CD4-positive, alpha-beta T cell treated with Interferon gamma for 1 hour (primary cell): ENCODE data around the gene SKP1.
"Not testable (repeated sequence)": the region's sequence is repeated elsewhere in the genome, so short reads cannot be mapped to it uniquely, and the experiment has no call there.

Source experiments
- DNase-seq: peaks from one replicate; pipeline ENCODE4 v3.0.0-alpha.2; 2020

SKP1 gene

GRCh38 chr5:134176511-134177368 is at the start of gene SKP1:
Gene SKP1 (minus strand): TSS chr5:134176950. CDS start chr5:134174022, 2,928 bp downstream.
- peak; percentile 85 for DNase-seq

- peak; percentile 99 for DNase-seq
Observed at GRCh38 chr5:134225780-134226440, 49.2 kb upstream of the SKP1 start, which contains the start of gene PPP2CA. Gene PPP2CA (minus strand): TSS chr5:134226073. CDS start chr5:134225861, 212 bp downstream.

GRCh38 chr5:134224888-134225779 is 48.4 kb upstream of the SKP1 start:
- peak; percentile 66 for DNase-seq

- no peak for DNase-seq
Observed at GRCh38 chr5:134223406-134224248, 46.9 kb upstream of the SKP1 start.

- not testable (repeated sequence) for DNase-seq
Observed at GRCh38 chr5:134221690-134222089, 44.9 kb upstream of the SKP1 start.

- no peak for DNase-seq
Observed at GRCh38 chr5:134215757-134216156, 39.0 kb upstream of the SKP1 start.

- not testable (repeated sequence) for DNase-seq
Observed at GRCh38 chr5:134211263-134212031, 34.7 kb upstream of the SKP1 start.

GRCh38 chr5:134209477-134210245 is 32.9 kb upstream of the SKP1 start:
- no peak for DNase-seq

- DNase-seq, result no peak
Observed at GRCh38 chr5:134207696-134208095, 30.9 kb upstream of the SKP1 start.

GRCh38 chr5:134206627-134207160 is 29.9 kb upstream of the SKP1 start:
- DNase-seq, result no peak

- no peak for DNase-seq
Observed at GRCh38 chr5:134204575-134204974, 27.8 kb upstream of the SKP1 start.

GRCh38 chr5:134203630-134204029 is 26.9 kb upstream of the SKP1 start:
- DNase-seq, result no peak

GRCh38 chr5:134195666-134196065 is 18.9 kb upstream of the SKP1 start:
- no peak for DNase-seq

- DNase-seq, result no peak
Observed at GRCh38 chr5:134189031-134189430, 12.3 kb upstream of the SKP1 start.

GRCh38 chr5:134188092-134188491 is 11.3 kb upstream of the SKP1 start:
- DNase-seq, result no peak

GRCh38 chr5:134184155-134185135 is 7.7 kb upstream of the SKP1 start:
- peak; percentile 73 for DNase-seq

- no peak for DNase-seq
Observed at GRCh38 chr5:134183481-134183880, 6.7 kb upstream of the SKP1 start.

GRCh38 chr5:134178096-134178419 is 1.3 kb upstream of the SKP1 start:
- no peak for DNase-seq
